Fibroblast of mammary gland (primary cell): ENCODE measurements around the gene ELFN1.

Experiments
- DNase-seq: peaks from one replicate; pipeline ENCODE4 v3.0.0-alpha.2; 2010; ENCODE audit warnings: low read depth
- H3K4me3 ChIP-seq: 2 replicates; pipeline ENCODE4 v1.5.1; 2011; ENCODE audit warnings: low read depth, mild to moderate bottlenecking, low read length, moderate library complexity; ENCODE audit not compliant: control insufficient read depth
- TF ChIP-seq, protein P1 (sequence below): conservative IDR thresholded peaks from 2 replicates; pipeline ENCODE4 v1.5.1; 2011; ENCODE audit warnings: low read depth, low read length, inconsistent platforms; ENCODE audit not compliant: control insufficient read depth, insufficient read depth

ELFN1 gene

DNA sequence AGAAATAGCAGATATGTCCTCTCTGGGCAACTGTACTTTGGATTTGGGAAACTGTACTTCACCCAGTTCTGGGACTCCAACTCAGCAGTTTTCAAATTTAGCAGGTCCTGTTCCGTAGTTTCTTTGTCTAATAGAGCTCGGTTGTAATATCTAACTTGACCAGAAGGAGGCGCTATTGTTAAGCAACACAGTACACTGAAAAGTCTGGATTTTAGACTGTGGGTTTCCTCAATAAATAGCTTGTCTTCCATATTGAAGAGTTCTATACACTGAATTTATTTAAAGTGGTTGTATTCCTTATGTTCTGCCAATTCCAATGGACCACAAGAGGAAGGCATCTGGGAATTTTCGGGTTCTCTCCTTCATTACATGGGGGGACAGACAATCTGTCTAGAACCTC is 39.8 kb downstream of the ELFN1 start:
- no peak overlapping the region for H3K4me3 ChIP-seq
- peak; percentile 19 for DNase-seq
- TF ChIP-seq, protein P1, sequence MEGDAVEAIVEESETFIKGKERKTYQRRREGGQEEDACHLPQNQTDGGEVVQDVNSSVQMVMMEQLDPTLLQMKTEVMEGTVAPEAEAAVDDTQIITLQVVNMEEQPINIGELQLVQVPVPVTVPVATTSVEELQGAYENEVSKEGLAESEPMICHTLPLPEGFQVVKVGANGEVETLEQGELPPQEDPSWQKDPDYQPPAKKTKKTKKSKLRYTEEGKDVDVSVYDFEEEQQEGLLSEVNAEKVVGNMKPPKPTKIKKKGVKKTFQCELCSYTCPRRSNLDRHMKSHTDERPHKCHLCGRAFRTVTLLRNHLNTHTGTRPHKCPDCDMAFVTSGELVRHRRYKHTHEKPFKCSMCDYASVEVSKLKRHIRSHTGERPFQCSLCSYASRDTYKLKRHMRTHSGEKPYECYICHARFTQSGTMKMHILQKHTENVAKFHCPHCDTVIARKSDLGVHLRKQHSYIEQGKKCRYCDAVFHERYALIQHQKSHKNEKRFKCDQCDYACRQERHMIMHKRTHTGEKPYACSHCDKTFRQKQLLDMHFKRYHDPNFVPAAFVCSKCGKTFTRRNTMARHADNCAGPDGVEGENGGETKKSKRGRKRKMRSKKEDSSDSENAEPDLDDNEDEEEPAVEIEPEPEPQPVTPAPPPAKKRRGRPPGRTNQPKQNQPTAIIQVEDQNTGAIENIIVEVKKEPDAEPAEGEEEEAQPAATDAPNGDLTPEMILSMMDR = peak; percentile 40

DNA sequence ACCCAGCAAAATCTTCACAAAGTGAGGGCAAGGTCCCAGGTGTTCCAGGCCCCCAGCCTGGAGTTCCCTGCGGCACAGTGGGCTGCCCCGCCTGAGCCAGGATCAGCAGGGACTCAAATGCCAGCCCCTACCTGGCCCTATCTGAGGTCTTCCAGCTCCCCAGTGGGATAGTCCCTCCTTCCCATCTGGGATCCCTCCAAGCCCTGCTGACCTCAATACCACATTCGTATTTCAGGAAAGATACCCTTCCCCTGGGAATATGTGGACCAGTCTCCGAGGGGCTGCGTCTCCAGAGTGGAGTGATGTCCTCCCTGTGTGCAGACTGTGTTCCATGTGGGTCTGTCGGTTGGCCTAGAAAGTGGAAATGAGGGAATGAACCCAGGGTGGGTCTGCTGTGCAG is 40.9 kb downstream of the ELFN1 start:
- no peak overlapping the region for H3K4me3 ChIP-seq
- TF ChIP-seq, protein P1 = no peak
- DNase-seq = no peak

DNA sequence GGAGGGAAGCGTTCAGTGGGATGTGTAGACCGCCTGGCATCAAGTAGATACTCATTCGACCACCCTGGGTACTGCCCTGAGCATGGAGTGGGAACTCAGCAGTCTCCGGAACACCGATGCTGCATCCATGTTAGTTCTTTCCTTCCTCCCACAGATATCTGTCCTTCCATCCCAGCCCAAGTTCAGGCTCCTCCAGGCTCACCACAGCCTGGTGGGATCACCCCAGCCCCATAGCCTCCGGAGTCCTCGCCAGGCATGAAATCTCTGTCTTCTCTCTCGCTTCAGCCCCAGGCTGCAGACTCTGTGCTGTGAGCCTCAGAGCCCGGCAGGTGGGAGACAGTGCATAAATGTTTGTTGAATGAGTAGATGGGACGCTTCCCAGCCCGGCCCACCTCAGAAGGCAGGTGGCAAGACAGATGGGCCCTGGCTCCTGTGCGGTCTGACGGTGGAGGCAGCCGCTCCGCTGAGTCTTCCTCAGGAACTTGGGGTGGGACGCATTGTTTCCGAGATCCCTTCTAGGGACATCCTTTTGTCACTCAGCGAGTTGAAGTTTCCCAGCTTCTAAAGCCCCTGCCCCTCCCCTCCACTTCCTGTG is 42.9 kb downstream of the ELFN1 start:
- DNase-seq = no peak
- TF ChIP-seq, protein P1 = no peak

DNA sequence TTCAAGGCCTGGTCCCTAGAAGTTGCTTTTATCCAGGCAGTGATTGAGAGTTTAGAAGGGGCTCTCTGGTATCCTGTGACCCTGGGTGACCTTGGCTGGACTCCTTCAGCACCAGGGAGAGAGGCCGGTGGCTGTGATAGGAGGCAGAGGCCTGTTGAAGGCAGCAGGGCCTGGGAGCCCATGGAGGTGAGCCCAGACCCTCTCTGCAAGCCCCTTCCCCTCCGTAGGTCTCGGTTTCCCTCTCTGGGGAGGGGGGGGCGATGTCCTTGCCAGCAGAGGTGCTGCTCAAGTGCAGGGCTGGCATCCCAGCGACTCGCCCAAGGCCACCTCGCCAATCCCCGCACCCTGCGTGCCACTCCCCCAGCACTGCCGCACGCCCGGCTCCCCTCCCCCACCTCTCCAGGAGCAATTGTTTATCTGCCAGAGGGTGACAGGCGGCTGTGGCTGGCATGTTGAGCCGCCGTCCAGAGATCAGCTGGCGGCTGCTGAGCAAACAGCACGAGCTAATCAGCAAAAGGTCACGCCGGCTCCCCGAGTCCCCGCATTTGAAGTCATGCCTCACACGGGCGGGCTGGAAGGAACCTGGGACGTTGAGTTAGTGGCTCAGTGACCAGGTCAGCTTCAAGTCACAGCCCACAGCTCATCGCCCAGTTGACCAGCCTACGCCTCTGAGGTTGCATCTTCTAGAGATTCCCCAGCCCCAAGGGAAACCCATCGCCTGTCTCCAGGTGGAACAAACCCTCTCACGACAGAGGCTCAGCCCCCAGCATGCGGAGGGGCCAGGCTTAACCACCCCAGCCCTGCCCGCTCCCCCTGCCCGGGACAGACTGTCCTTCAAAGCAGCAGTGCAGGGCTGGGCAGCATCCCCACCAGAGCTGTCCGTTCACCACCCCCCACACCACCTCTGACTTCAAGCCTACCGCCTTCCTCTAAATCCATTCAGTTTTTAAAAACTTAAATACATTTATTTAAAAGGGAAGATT is 43.7 kb downstream of the ELFN1 start:
- DNase-seq = no peak
- TF ChIP-seq, protein P1 = no peak
- no peak overlapping the region for H3K4me3 ChIP-seq

More for the DNA sequence above, 42.9 kb downstream of the ELFN1 start:
- H3K4me3 ChIP-seq = no peak overlapping the region

DNA sequence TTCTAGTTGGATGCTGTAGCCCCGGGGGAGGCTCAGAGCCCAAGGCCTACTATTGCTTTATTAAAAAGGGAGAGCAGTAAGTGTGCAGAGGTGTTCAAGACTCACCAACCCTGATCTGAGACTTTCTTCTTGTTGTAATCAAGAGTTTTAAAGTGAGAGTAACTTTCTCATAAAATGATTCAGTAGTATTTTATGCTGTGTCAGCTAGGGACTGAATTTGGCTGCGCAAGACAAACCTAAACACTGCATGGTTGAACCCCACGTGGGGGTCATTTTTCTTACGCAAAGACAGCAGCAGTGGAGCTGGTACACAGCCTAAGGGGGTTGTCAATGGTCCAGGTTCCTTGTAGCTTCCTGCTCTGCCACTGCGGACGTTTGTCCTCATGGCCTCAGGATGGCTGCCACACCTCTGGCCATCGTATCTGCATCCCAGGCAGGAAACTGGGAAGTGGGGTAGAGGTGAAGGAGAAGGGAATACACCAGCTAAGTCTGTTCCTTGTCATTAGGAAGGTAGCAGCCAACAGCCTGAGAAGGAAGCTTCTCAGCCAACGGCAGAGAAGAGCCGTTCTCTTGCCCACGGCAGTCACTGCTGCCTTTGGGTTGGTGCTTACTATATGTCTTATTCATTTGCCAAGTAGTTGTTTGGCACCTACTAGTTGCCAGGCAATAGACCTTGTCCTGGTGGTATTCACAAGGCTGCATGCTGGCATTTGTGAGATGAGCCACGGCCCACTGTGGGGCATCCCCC is 44.7 kb downstream of the ELFN1 start:
- no peak for DNase-seq
- H3K4me3 ChIP-seq = no peak overlapping the region
- TF ChIP-seq, protein P1 = no peak

DNA sequence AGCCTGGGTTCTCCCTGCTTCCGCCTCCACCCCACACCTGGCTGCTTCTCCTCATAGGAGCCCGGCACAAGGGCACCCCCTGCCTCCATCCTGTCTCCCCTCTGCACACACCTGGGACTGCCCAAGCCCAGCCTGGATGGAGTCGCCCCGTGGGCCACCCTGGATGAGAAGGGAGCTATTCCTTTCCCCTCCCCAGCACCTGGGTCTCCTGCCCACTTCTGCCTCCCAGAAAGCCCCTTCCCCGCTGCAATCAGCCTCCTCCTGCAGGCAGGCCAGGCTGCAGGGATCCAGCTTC is 45.2 kb downstream of the ELFN1 start:
- no peak overlapping the region for H3K4me3 ChIP-seq
- no peak for DNase-seq
- TF ChIP-seq, protein P1 = no peak
